Measurements from ENCODE around the gene ZDHHC5.

DNA sequence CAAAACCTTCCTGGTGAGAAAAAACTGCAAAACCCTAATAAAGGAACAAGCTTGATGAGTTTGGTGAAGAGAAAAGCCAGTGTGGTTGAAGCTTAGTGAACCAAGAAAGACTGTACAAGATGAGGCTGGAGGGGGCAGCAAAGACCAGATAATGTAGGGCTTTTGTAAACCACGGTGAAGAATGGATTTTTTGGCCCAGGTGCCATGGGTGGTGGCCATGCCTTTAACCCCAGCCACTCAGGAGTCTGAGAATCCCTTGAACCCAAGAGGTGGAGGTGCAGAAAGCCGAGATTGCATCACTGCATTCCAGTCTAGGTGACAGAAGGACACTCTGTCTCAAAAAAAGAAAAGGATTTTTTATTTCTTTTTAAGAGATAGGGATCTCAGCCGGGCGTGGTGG lies 5.0 kb upstream of the ZDHHC5 start:
- TF ChIP-seq, protein P1, sequence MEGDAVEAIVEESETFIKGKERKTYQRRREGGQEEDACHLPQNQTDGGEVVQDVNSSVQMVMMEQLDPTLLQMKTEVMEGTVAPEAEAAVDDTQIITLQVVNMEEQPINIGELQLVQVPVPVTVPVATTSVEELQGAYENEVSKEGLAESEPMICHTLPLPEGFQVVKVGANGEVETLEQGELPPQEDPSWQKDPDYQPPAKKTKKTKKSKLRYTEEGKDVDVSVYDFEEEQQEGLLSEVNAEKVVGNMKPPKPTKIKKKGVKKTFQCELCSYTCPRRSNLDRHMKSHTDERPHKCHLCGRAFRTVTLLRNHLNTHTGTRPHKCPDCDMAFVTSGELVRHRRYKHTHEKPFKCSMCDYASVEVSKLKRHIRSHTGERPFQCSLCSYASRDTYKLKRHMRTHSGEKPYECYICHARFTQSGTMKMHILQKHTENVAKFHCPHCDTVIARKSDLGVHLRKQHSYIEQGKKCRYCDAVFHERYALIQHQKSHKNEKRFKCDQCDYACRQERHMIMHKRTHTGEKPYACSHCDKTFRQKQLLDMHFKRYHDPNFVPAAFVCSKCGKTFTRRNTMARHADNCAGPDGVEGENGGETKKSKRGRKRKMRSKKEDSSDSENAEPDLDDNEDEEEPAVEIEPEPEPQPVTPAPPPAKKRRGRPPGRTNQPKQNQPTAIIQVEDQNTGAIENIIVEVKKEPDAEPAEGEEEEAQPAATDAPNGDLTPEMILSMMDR (IDR thresholded peaks at IDR 0.05; ENCODE audit: low read depth, low read length): no peak
- TF ChIP-seq POLR2A (IDR thresholded peaks at IDR 0.05; ENCODE audit: extremely low read depth, insufficient read length): no peak
